ENCODE data around the gene SLC17A7. TPM values are rescaled to one million over a fixed set of nuclear protein-coding genes. Genes with fewer than 3 reads are reported as not detected.
A peak's percentile ranks its signal among the peaks of the same experiment; 100 is the strongest.
"Not testable (repeated sequence)": the region's sequence is repeated elsewhere in the genome, so short reads cannot be mapped to it uniquely, and the experiment has no call there.

SLC17A7 gene
- polyA plus RNA-seq, 1 donor from 2014 or later, result not detected

- Mint-ChIP-seq H3K36me3 (peaks cover 2% of the 10 kb centered on the region), H3K27ac (peak overlapping the region in 2 of 3 donors; percentile 13 to 75), H3K4me1 (peaks cover 0 to 5% (median 4%) of the 10 kb centered on the region in 3 donors), H3K27me3 (no peaks in the 10 kb centered on the region), H3K9me3 (no peaks in the 10 kb centered on the region), H3K4me3 (no peak overlapping the region)
Observed at GRCh38 chr19:49459388-49459787, 18.1 kb upstream of the SLC17A7 start.

GRCh38 chr19:49458567-49458903 is 17.2 kb upstream of the SLC17A7 start:
- H3K36me3 Mint-ChIP-seq, result peaks cover 2% of the 10 kb centered on the region
- peak overlapping the region in 2 of 4 donors; percentile 12 to 27 for H3K4me3 Mint-ChIP-seq
- H3K27me3 Mint-ChIP-seq, result no peaks in the 10 kb centered on the region
- no peaks in the 10 kb centered on the region for H3K9me3 Mint-ChIP-seq
- peaks cover 1 to 9% (median 5%) of the 10 kb centered on the region in 3 donors for H3K4me1 Mint-ChIP-seq
- H3K27ac Mint-ChIP-seq, result peak overlapping the region in 1 of 3 donors; percentile 75

GRCh38 chr19:49456326-49456725 is 15.0 kb upstream of the SLC17A7 start:
- H3K27me3 Mint-ChIP-seq, result no peaks in the 10 kb centered on the region
- H3K4me1 Mint-ChIP-seq, result peaks cover 14 to 20% (median 15%) of the 10 kb centered on the region in 3 donors
- no peaks in the 10 kb centered on the region for H3K9me3 Mint-ChIP-seq
- peaks cover 3% of the 10 kb centered on the region for H3K36me3 Mint-ChIP-seq
- H3K27ac Mint-ChIP-seq, result peak overlapping the region in 1 of 3 donors; percentile 46
- H3K4me3 Mint-ChIP-seq, result peak overlapping the region in 3 of 4 donors; percentile 13 to 71 (median 51)

- Mint-ChIP-seq H3K27me3 (no peaks in the 10 kb centered on the region), H3K4me3 (peak overlapping the region in 2 of 4 donors; percentile 13 to 51), H3K36me3 (peaks cover 3% of the 10 kb centered on the region), H3K9me3 (no peaks in the 10 kb centered on the region), H3K27ac (peak overlapping the region in 1 of 3 donors; percentile 43), H3K4me1 (peaks cover 14 to 21% (median 15%) of the 10 kb centered on the region in 3 donors)
Observed at GRCh38 chr19:49455773-49456172, 14.4 kb upstream of the SLC17A7 start.

- Mint-ChIP-seq H3K27ac (peak overlapping the region; percentile 79 to 100 (median 99)), H3K9me3 (no peaks in the 10 kb centered on the region), H3K4me1 (peaks cover 19 to 31% (median 22%) of the 10 kb centered on the region in 3 donors), H3K4me3 (peak overlapping the region; percentile 91 to 100 (median 98)), H3K36me3 (peaks cover 3% of the 10 kb centered on the region), H3K27me3 (no peaks in the 10 kb centered on the region)
Observed at GRCh38 chr19:49453757-49454240, 12.5 kb upstream of the SLC17A7 start.

GRCh38 chr19:49453013-49453756 is 11.9 kb upstream of the SLC17A7 start, which contains the start of gene ALDH16A1:
Gene ALDH16A1 (plus strand): TSS chr19:49453225. CDS start chr19:49453332, 107 bp downstream.
- no peaks in the 10 kb centered on the region for H3K27me3 Mint-ChIP-seq
- H3K9me3 Mint-ChIP-seq, result no peaks in the 10 kb centered on the region
- peaks cover 19 to 34% (median 23%) of the 10 kb centered on the region in 3 donors for H3K4me1 Mint-ChIP-seq
- peak within 1 kb of the TSS; percentile 79 to 100 (median 99) for H3K27ac Mint-ChIP-seq
- H3K36me3 Mint-ChIP-seq, result peaks cover 3% of the 10 kb centered on the region
- peak within 1 kb of the TSS; percentile 91 to 100 (median 98) for H3K4me3 Mint-ChIP-seq

- Mint-ChIP-seq H3K36me3 (peaks cover 3% of the 10 kb centered on the region), H3K4me3 (peak within 1 kb of the TSS; percentile 91 to 100 (median 98)), H3K27ac (peak within 1 kb of the TSS; percentile 79 to 100 (median 99)), H3K4me1 (peaks cover 19 to 32% (median 21%) of the 10 kb centered on the region in 3 donors), H3K9me3 (no peaks in the 10 kb centered on the region), H3K27me3 (no peaks in the 10 kb centered on the region)
Observed at GRCh38 chr19:49451430-49452181, 10.3 kb upstream of the SLC17A7 start, which contains the start of gene PIH1D1. Gene PIH1D1 (minus strand): TSS chr19:49451814. CDS start chr19:49451574, 240 bp downstream.

- Mint-ChIP-seq H3K9me3 (no peaks in the 10 kb centered on the region), H3K36me3 (peaks cover 3% of the 10 kb centered on the region), H3K27ac (peak overlapping the region in 1 of 3 donors; percentile 39), H3K4me1 (peaks cover 19 to 31% (median 19%) of the 10 kb centered on the region in 3 donors), H3K4me3 (peak overlapping the region; percentile 88 to 100 (median 94)), H3K27me3 (no peaks in the 10 kb centered on the region)
Observed at GRCh38 chr19:49450405-49450804, 9.1 kb upstream of the SLC17A7 start.

- Mint-ChIP-seq H3K36me3 (peaks cover 3% of the 10 kb centered on the region), H3K4me3 (peak overlapping the region in 1 of 4 donors; percentile 54), H3K27me3 (no peaks in the 10 kb centered on the region), H3K4me1 (peaks cover 16 to 33% (median 24%) of the 10 kb centered on the region in 3 donors), H3K9me3 (no peaks in the 10 kb centered on the region), H3K27ac (peak overlapping the region in 2 of 3 donors; percentile 23)
Observed at GRCh38 chr19:49448432-49448786, 7.1 kb upstream of the SLC17A7 start.

- H3K4me3 Mint-ChIP-seq, result peak overlapping the region in 2 of 4 donors; percentile 39 to 54
- H3K27ac Mint-ChIP-seq, result peak overlapping the region in 2 of 3 donors; percentile 23
- H3K27me3 Mint-ChIP-seq, result no peaks in the 10 kb centered on the region
- H3K36me3 Mint-ChIP-seq, result peaks cover 2% of the 10 kb centered on the region
- H3K9me3 Mint-ChIP-seq, result no peaks in the 10 kb centered on the region
- peaks cover 10 to 31% (median 20%) of the 10 kb centered on the region in 3 donors for H3K4me1 Mint-ChIP-seq
Observed at GRCh38 chr19:49447485-49448431, 6.4 kb upstream of the SLC17A7 start.

GRCh38 chr19:49445997-49446396 is 4.7 kb upstream of the SLC17A7 start:
- Mint-ChIP-seq H3K27me3 (peaks cover 10% of the 10 kb centered on the region), H3K27ac (peak overlapping the region in 2 of 3 donors; percentile 86 to 92)

GRCh38 chr19:49444100-49444700 is 2.9 kb upstream of the SLC17A7 start:
- peaks cover 5 to 26% (median 22%) of the 10 kb centered on the region in 3 donors for H3K4me1 Mint-ChIP-seq
- peak overlapping the region in 3 of 4 donors; percentile 80 to 96 (median 95) for H3K4me3 Mint-ChIP-seq
- H3K27ac Mint-ChIP-seq, result peak overlapping the region in 2 of 3 donors; percentile 86 to 97
- H3K36me3 Mint-ChIP-seq, H3K9me3 Mint-ChIP-seq: not testable (repeated sequence)
- peaks cover 27% of the 10 kb centered on the region for H3K27me3 Mint-ChIP-seq

More at GRCh38 chr19:49445997-49446396, 4.7 kb upstream of the SLC17A7 start:
- Mint-ChIP-seq H3K36me3 (peaks cover 2% of the 10 kb centered on the region), H3K4me1 (peaks cover 3 to 28% (median 24%) of the 10 kb centered on the region in 3 donors), H3K4me3 (peak overlapping the region in 2 of 4 donors; percentile 9 to 65), H3K9me3 (no peaks in the 10 kb centered on the region)

- H3K4me3 Mint-ChIP-seq, result peak overlapping the region; percentile 80 to 96 (median 90)
- no peaks in the 10 kb centered on the region for H3K9me3 Mint-ChIP-seq
- H3K4me1 Mint-ChIP-seq, result peaks cover 8 to 23% (median 20%) of the 10 kb centered on the region in 3 donors
- H3K27ac Mint-ChIP-seq, result peak overlapping the region; percentile 86 to 97 (median 93)
- peaks cover 34% of the 10 kb centered on the region for H3K27me3 Mint-ChIP-seq
- peaks cover 2% of the 10 kb centered on the region for H3K36me3 Mint-ChIP-seq
Observed at GRCh38 chr19:49443366-49444099, 2.2 kb upstream of the SLC17A7 start.
